ENCODE data around the gene SLC4A8.
A peak's percentile ranks its signal among the peaks of the same experiment; 100 is the strongest.

DNA sequence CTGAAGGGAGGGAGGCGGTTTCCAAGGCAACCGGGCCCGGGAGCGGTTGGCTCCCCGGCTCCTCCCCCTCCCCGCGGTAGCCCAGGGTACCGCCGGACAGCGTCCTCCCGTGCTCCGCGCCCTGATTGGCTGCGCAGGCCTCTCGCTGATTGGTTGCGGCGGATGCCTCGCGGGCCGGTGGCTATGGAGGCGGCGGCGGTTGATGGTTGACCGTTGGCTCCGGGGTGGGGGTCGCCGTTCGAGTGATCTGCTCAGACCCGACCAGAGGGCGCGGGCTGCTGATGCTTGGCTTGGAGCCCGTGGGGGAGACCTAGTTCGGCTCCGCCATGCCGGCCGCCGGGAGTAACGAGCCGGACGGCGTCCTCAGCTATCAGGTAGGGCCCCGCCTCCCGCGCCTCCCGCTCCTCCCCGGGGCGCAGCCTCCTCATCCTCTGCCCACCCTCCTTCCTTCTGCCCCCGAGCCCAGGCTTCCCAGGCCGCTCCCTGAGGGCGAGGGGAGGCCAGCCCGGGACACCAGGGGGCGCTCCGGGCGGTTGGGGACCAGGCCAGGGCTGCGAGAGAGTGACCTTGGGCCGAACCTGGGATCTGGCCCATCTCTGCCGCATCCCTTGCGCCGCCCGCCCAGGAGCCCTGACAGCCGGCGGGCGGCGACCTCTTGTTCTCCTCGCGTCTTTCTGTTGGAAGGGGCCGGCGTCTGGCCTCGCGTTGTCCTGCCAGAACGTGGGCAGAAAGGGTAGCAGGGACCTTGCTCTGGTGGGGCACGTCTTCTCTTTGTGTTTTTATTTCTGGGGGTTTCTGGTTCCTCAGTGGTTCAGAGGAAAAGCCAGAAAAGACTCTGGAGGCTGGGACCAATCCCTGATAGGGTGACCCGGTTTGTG, at the start of gene SLC4A8:
- TF ChIP-seq, protein P1, sequence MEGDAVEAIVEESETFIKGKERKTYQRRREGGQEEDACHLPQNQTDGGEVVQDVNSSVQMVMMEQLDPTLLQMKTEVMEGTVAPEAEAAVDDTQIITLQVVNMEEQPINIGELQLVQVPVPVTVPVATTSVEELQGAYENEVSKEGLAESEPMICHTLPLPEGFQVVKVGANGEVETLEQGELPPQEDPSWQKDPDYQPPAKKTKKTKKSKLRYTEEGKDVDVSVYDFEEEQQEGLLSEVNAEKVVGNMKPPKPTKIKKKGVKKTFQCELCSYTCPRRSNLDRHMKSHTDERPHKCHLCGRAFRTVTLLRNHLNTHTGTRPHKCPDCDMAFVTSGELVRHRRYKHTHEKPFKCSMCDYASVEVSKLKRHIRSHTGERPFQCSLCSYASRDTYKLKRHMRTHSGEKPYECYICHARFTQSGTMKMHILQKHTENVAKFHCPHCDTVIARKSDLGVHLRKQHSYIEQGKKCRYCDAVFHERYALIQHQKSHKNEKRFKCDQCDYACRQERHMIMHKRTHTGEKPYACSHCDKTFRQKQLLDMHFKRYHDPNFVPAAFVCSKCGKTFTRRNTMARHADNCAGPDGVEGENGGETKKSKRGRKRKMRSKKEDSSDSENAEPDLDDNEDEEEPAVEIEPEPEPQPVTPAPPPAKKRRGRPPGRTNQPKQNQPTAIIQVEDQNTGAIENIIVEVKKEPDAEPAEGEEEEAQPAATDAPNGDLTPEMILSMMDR (IDR thresholded peaks at IDR 0.05; ENCODE audit: low read depth, low read length, poor library complexity, severe bottlenecking) = peak; percentile 82
- no peak for TF ChIP-seq EZH2phosphoT487 (IDR thresholded peaks at IDR 0.05; ENCODE audit: borderline replicate concordance, low read length)

All from DOHH2 (cell line).